HepG2 (cell line): ENCODE results near the gene DDX23. TPM values are rescaled to one million over a fixed set of nuclear protein-coding genes. Genes with fewer than 3 reads are reported as not detected.
A peak's percentile ranks its signal among the peaks of the same experiment; 100 is the strongest.

Experiments
- BORCS8-MEF2B ChIP-seq: sonication (generic); formaldehyde crosslinking; IDR thresholded peaks from 2 replicates; pipeline ENCODE4 v1.8.0; 2022; ENCODE audit warnings: mild to moderate bottlenecking, missing genetic modification reagents
- DDIT3 ChIP-seq: sonication (generic); formaldehyde crosslinking; IDR thresholded peaks from 2 replicates; pipeline ENCODE4 v1.4.0; 2020; ENCODE audit warnings: mild to moderate bottlenecking, missing genetic modification reagents
- KIAA2018 ChIP-seq: sonication (generic); formaldehyde crosslinking; IDR thresholded peaks from 2 replicates; pipeline ENCODE4 v1.5.0; 2020; ENCODE audit warnings: mild to moderate bottlenecking, missing genetic modification reagents, borderline replicate concordance
- PCBP1 ChIP-seq: fragments of 200-400 bp; formaldehyde crosslinking; IDR thresholded peaks from 2 replicates; pipeline ENCODE4 v1.6.1; 2017; ENCODE audit warnings: mild to moderate bottlenecking, low read depth, low read length, borderline replicate concordance
- PHF20 ChIP-seq: sonication (generic); formaldehyde crosslinking; IDR thresholded peaks from 2 replicates; pipeline ENCODE4 v1.5.0; 2020; ENCODE audit warnings: mild to moderate bottlenecking, missing genetic modification reagents
- PHF5A ChIP-seq: IDR thresholded peaks from one replicate; pipeline ENCODE4 v1.6.1; 2018; ENCODE audit warnings: low read depth, missing genetic modification reagents; ENCODE audit not compliant: unreplicated experiment
- PRPF4 ChIP-seq: fragments of 200-400 bp; formaldehyde crosslinking; IDR thresholded peaks from 2 replicates; pipeline ENCODE4 v1.6.1; 2016; ENCODE audit warnings: low read length, low read depth; ENCODE audit not compliant: poor library complexity, severe bottlenecking
- SMYD3 ChIP-seq: sonication (generic); formaldehyde crosslinking; IDR thresholded peaks from 2 replicates; pipeline ENCODE4 v1.8.1; 2023; ENCODE audit warnings: mild to moderate bottlenecking, missing genetic modification reagents
- SRSF1 ChIP-seq: fragments of 200-400 bp; formaldehyde crosslinking; optimal IDR thresholded peaks from 2 replicates; pipeline ENCODE3; 2017; ENCODE audit warnings: mild to moderate bottlenecking, low read depth, low read length, moderate library complexity
- TFAP4 ChIP-seq: sonication (generic); IDR thresholded peaks from 2 replicates; pipeline ENCODE4 v1.6.1; 2016; ENCODE audit warnings: low read depth, borderline replicate concordance
- ZBTB25 ChIP-seq: IDR thresholded peaks from 2 replicates; pipeline ENCODE4 v1.6.1; 2018; ENCODE audit warnings: missing genetic modification reagents
- ZFP90 ChIP-seq: sonication (generic); formaldehyde crosslinking; IDR thresholded peaks from 2 replicates; pipeline ENCODE4 v1.8.0; 2022; ENCODE audit warnings: missing genetic modification reagents, mild to moderate bottlenecking, inconsistent platforms, borderline replicate concordance
- ZGPAT ChIP-seq: IDR thresholded peaks from 2 replicates; pipeline ENCODE4 v1.6.1; 2016; ENCODE audit warnings: mild to moderate bottlenecking
- ZNF550 ChIP-seq: sonication (generic); formaldehyde crosslinking; IDR thresholded peaks from 2 replicates; pipeline ENCODE4 v1.4.0; 2020; ENCODE audit warnings: mild to moderate bottlenecking, missing genetic modification reagents, borderline replicate concordance
- ZNF775 ChIP-seq: sonication (generic); formaldehyde crosslinking; IDR thresholded peaks from 2 replicates; pipeline ENCODE4 v1.4.0; 2020; ENCODE audit warnings: missing genetic modification reagents, mild to moderate bottlenecking, moderate library complexity, borderline replicate concordance
- ZNF788 ChIP-seq: sonication (generic); formaldehyde crosslinking; IDR thresholded peaks from 2 replicates; pipeline ENCODE4 v1.5.0; 2020; ENCODE audit warnings: mild to moderate bottlenecking, missing genetic modification reagents, borderline replicate concordance
- polyA plus RNA-seq, 8 experiments: library from polyadenylated mRNA; depleted of rRNA in 3 of 8; stranded (reverse) in 7 of 8; unstranded in 1 of 8; fragments of >200 nt; fragmentation: Illumina TruSeq in 4 of 8; extraction: Trizol in 4 of 8; gene quantifications; 2 replicates each; pipeline versions ENCODE4 v1.2.1 to v1.2.3, GENCODE V29; 2011 to 2016; ENCODE audit warnings: low read depth in 4 of 8, missing spikeins in 1 of 8, mixed read lengths in 1 of 8; ENCODE audit not compliant: insufficient read depth in 1 of 8
- total RNA-seq, 5 experiments: library from RNA; depleted of rRNA; stranded (reverse); fragments of >200 nt; fragmentation: Illumina TruSeq; extraction: Trizol; gene quantifications; 2 replicates each; pipeline ENCODE4 v1.2.3, GENCODE V29; 2016; ENCODE audit warnings: low read depth in 1 of 5

The DDX23 gene
- total and polyA plus RNA-seq, 2 of the 13 experiments (the other 11 are each of a cell fraction or from before 2014, with no cell fraction given): 35.7 to 90.0 TPM

GRCh38 chr12:48851883-48852733 is at the start of gene DDX23 (continued):
- TF ChIP-seq PCBP1 (peak; percentile 95; the same call in 1 of the 2 replicates), ZGPAT (CRISPR knock-in tag) (peak; percentile 74; the same call in 1 of the 2 replicates), PHF5A (CRISPR knock-in tag) (no peak), SRSF1 (peak; percentile 99), BORCS8-MEF2B (CRISPR knock-in tag) (no peak), ZFP90 (peak; percentile 78), ZNF788 (CRISPR knock-in tag) (no peak; the same call in 1 of the 2 replicates), KIAA2018 (CRISPR knock-in tag) (no peak; the same call in 1 of the 2 replicates), ZBTB25 (no peak), PRPF4 (no peak), ZNF775 (CRISPR knock-in tag) (no peak), SMYD3 (CRISPR knock-in tag) (no peak), PHF20 (peak; percentile 92), TFAP4 (peak; percentile 43; the same call in 1 of the 2 replicates), DDIT3 (CRISPR knock-in tag) (no peak), ZNF550 (CRISPR knock-in tag) (no peak)
